NCI-H1417 (cell line): Measurements from ENCODE around the gene RPS4Y1.
"Not testable (repeated sequence)": the region's sequence is repeated elsewhere in the genome, so short reads cannot be mapped to it uniquely, and the experiment has no call there.

Experiments used
- DNase-seq, 3 experiments: peaks; one replicate each; lab custom pipeline; 2025; lab: John Stamatoyannopoulos, UW

RPS4Y1 gene

DNA sequence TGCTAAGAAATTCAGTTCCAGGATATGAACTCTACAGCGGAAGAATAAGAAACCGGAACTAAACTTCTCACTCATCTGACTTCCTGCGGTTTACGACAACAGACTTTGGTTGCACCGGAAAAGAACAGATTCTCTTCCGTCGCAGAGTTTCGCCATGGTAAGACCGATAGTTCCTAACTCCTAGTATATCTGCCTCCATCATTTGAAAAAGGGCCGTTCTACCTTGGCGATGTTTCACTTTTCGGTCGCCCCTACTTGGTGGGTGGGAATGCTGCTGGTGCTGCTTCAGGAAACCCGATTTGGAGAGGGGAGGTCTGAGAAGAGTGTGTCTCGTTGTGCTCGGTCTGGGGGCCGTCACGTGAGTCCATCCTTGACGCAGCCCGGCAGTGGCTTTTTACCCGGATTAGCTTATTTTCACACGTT is at the start of gene RPS4Y1:
RPS4Y1 (plus strand) TSS at position 132 of the 423 bp plus-strand sequence; CDS start at position 155, 23 bp downstream.
- DNase-seq, result no peak

DNA sequence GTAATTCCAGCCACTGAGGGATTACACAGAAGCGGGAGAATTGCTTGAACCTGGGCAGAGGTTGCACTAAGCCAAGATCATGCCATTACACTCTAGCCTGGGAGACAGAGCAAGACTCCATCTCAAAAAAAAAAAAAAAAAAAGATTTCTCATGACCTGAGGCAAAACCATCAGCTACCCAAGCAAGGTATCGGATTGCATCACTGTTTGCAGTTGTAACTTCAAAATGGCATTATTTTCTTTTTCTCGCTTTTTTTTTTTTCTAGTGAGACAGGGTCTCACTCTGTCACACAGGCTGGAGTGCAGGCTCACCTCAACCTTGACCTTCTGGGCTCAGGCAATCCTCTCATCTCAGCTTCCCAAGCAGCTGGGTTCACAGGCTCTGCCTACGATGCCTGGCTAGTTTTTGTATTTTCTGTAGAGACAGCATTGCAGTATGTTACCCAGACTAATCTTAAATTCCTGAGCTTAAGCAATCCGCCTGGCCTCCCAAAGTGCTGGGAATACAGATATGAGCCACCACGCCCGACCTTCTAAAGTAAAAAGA is 44.4 kb upstream of the RPS4Y1 start:
- no peak for DNase-seq

DNA sequence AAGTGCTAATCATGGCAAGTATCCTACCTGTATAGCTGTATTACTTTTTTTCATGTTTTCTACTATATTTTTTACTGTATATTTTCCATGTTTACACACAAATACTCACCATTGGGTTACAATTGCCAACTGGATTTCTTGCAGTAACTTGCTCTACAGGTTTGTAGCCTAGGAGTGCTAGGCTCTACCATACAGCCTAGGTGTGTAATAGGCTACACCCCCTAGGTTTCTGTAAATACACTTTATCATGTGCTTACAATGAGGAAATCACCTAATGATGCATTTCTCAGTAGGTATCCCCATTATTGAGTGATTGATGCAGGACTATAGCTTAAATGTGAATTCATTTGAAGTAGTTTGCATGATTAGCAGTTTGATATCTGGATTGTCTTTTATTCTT is 43.4 kb upstream of the RPS4Y1 start:
- no peak for DNase-seq

DNA sequence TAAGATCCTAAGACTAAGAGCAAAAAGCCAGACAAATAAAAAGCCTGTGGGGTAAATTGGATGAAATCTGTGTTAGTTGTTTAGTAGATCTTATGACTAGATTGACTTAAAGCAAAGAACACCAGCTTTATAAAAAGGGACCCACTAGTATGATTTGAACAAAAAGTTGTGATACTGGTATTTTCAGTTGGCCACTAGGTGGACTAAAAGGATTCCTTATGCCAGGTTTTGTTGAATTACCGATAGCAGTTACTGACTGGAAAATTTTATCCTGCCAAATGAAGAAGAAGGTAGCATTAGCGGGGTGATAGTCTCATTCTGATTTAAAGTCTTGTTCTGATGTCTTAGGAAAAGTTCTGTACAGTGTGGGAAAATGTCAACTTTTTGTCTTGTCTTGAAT is 41.2 kb upstream of the RPS4Y1 start:
- DNase-seq, result no peak

DNA sequence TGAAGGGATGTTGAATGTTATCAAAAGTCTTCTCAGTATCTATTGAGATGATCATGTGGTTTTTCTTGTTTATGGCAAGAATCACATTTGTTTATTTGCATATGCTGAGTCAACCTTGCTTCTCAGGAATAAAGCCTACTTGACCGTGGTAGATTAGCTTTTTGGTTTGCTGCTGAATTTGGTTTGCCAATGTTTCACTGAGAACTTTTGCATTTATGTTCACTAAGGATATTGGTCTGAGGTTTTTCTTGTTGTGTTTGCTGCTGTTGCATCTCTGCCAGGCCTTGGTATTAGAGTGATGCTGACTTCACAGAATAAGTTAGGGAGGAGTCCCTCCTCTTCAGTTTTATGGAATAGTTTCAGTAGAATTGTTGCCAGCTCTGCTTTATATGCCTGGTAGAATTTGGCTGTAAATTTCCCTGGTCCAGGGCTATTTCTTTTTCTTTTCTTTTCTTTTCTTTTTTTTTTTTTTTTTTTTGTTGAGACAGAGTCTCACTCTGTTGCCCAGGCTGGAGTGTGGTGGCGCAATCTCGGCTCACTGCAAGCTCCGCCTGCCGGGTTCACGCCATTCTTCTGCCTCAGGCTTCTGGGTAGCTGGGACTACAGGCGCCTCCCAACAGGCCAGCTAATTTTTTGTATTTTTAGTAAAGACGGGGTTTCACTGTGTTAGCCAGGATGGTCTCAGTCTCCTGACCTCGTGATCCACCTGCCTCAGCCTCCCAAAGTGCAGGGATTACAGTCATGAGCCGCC is 24.1 kb upstream of the RPS4Y1 start:
- DNase-seq, result not testable (repeated sequence)

DNA sequence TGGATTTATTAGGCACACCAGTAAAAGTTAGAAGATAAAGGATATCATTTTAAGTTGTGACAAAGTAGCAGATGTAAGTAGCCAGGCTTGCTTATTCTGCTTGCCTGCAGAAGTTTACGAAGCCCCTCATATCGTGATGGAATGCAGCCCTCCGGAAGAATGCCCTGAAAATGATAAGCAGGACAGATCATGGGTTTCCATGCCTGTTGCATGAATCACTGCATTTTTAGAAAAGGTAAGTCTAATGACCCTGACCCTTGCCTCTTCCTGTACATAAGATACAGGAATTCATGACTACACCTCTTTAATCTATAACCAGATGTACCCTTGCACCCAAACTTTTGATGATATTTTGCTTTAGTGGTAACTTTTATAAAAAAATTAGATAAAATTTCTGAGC is 16.9 kb upstream of the RPS4Y1 start:
- DNase-seq, result no peak

DNA sequence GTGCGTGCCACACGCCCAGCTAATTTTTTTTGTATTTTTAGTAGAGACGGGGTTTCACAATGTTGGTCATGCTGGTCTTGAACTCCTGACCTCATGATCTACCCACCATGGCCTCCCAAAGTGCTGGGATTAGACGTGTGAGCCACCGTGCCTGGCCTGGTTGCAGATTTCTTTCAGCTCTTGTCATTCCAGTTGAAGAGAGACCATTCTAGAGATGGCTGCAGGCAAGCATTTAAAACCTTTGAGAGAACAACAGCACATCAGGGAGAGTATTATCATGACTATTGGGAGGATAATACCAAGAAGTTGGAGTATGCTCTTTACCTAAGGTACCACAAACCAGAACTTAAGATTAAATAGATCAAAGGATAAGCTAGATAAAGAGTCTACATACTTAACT is 12.9 kb upstream of the RPS4Y1 start:
- no peak for DNase-seq

DNA sequence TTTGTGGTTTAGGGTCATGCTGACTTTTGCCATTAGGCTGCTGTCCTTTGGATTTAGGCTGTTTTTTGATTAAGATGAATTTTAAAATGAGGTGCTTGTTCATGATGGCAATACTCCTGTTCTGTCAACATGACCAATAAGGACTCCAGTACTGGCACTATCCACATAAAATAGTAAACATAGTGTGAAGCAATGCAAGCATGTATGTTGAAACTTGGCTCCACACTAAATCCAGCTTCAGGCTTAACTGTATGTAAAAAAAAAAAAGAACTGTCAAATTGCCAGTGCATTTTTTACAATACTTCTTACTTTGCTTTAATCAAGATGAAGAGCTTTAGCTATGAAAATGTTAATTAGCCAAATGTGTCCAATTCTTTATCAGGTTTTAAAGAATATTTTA is 6.2 kb upstream of the RPS4Y1 start:
- no peak for DNase-seq

DNA sequence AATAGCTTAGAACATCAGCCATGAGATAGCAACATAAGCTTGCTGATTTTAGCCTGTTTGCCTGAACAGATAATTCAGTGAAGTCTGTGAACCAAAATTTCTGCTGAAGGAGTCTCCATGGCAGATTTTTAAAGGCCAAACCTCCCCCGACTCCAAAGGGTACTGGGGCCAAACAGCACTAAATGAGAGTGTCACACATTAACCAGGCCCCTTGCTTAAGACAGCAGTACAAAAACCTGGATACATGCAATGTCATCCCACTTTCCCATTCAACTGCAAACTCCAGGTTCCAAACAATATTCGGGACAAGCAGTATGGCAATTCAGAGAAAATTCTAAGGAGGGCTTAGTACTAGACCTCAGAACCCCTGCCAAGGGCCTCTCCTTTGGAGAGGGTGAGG is 4.3 kb upstream of the RPS4Y1 start:
- no peak for DNase-seq

DNA sequence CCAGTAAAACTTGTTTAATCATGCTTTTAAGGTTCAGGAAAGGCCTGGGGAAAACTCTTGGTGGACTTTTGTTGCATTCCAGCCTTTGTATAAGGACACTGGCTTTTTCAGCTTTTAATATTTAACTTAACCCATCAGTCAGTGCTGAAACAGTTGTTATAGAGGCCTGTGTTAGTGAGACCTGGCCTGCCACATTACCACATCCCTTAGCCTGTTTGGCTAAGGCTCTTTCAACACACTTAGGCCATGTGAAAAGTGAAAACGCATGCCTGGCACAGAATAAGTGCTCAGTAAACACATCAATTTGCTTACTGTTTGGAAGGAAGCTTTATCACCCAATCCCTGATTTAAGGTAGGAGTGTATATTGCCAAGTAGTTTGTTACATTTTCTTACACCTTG is 3.5 kb upstream of the RPS4Y1 start:
- DNase-seq, result no peak

DNA sequence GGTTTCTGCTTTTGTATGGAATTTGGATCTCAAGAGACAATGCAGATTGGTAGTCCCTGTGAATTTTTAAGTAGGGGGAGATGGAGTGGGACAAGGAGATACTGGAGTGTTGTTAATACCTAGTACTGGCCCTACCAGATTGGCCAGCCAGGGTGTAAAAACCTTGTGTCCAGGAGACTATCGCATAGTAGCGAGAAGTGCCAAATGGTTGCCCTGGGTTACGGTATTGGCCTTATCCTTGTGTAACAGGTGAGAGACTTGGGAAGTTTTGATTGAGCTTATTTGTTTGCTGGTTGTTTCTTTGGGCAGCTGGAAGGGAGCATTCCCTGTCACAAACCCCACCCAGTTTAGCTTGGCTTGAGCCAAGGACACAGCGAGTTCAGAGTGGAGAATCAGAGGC is 5.4 kb downstream of the RPS4Y1 start:
- DNase-seq, result no peak

DNA sequence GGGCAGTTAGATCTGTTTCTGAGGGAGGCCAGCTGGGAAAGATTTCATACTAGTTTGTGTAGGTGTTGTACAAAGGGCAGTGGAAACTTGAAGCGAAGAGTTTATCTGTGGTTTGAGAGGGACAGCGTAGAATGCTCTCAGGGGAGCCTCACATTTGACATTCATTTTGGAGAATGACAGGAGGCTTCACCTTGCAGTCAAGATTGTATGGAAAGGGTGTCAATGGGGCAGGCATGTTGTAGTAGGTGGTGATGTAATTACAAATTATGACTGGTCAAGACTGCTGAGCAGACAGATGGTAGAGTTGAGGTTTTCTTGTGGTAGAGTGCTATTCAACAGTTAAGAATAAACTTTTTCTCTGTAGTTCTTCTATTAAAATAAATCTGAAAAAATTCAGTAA is 7.0 kb downstream of the RPS4Y1 start:
- no peak for DNase-seq

DNA sequence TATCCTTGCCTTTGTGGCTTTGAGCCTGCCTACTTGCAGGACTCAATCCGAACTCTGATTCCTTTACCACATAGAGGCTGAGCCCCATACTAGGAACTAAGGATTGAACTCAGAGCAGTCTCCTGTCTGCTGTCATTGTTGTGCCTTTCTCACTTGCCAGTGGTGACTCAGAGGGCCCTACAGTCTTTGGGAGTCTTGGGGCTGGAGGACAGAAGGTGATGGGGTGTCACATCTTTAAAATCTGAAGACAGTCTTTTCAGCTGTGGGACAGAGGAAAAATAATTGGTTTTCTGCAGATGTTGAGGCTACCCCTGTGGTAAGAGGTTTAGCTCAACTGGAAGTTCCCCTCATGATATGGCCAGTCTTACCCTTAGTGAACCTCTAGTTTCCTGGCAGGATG is 8.0 kb downstream of the RPS4Y1 start:
- no peak for DNase-seq

DNA sequence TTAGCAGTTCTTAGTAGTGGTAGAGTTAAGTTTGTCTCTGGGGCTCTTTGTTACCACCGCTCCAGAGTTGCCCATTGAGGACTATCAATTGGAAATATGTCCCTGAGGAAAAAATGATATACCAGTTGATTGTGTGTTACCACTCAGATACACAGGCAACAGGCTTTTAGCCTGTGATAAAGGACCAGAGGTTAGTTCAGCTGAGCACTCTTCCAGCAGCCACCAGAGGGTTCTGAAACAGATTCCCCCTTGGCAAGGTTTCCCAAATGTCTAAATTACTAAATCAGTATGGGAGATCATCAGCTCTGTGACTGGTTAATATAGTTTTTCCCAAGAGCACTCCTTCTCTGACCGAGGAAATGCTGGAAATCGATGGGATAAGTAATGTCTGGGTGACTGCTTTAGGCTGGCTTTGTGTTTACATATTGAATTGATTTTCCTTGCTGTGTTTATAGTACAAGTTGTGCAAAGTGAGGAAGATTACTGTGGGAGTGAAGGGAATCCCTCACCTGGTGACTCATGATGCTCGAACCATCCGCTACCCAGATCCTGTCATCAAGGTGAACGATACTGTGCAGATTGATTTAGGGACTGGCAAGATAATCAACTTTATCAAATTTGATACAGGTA is 12.9 kb downstream of the RPS4Y1 start:
- DNase-seq, result no peak

DNA sequence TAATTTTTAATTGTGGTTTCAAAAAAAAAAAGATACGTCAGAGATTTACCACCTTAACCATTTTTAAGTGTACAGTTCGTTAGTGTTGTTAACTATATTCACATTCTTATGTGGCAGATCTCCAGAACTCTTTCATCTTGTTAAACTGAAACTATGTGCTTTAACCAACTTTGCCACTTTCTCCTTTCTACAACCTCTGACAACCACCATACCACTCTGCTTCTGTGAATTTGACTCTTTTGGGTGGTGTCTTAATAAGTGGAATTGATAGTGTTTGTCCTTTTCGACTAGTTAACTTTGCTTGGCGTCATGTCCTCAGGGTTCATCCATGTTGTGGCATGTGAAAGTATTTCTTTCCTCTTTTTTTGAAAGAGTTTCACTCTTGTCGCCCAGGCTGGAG is 15.7 kb downstream of the RPS4Y1 start:
- DNase-seq, result no peak

DNA sequence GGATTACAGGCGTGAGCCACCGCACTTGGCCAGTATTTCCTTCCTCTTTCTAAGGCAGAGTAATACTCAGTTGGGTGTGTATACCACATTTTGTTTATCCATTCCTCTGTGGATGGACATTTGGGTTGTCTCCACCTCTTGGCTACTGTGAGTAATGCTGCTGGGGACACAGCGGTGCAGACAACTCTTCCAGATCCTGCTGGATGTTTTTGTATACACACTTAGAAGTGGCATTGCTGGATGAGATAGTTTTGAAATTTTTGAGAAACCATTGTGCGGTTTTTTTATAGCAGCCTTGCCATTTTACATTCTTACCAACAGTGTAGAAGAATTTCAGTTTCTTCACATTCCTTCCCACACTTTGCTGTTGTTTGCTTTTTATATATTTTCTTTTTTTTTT is 16.3 kb downstream of the RPS4Y1 start:
- DNase-seq, result no peak

DNA sequence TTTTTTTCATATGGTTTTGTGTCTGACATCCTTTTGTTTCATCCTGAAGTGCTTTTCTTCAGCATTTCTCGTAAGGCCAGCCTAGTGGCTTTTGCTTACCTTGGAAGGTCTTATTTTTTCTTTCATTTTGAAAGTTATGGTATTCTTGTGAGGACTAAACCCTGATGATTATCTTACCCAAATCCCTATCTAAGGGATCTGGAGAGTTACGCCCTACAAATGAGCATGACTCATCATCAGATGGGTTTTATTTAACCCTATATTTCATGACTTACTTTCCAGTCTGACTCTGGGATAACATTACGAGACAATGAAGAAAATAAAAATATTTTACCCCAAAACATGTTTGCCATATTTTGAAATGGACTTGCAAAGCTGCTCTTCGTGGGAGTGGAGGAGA is 18.4 kb downstream of the RPS4Y1 start:
- no peak for DNase-seq

DNA sequence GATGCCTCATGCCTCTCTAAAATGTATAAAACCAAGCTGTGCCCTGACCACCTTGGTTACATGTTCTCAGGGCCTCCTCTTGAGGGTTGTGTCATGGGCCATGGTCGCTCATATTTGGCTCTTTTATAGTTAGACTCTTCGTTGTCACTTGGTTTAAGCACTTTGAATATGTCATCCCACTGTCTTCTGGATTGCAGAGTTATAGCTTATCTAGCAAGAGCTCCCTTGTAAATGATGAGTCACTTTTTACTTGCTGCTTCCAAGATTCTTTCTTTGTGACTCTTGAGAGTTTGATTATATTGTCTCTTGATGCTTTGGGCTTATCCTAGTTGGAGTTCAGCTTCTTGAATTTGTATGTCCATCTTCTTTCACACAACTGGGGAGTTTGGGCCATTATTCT is 19.1 kb downstream of the RPS4Y1 start:
- no peak for DNase-seq

DNA sequence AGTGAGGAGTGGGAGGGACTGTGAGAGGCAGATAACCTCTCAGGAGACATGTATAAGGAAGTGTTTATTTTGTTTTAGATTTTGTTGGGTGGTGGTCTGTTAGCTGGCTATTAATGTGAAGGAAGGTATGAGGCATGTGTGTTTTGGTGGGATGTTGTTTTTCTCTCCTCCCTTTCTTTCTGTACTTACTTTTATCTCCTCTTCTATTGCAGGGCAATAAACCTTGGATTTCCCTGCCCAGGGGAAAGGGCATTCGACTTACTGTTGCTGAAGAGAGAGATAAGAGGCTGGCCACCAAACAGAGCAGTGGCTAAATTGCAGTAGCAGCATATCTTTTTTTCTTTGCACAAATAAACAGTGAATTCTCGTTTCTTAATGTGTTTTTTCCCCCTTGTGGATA is 25.2 kb downstream of the RPS4Y1 start:
- no peak for DNase-seq

DNA sequence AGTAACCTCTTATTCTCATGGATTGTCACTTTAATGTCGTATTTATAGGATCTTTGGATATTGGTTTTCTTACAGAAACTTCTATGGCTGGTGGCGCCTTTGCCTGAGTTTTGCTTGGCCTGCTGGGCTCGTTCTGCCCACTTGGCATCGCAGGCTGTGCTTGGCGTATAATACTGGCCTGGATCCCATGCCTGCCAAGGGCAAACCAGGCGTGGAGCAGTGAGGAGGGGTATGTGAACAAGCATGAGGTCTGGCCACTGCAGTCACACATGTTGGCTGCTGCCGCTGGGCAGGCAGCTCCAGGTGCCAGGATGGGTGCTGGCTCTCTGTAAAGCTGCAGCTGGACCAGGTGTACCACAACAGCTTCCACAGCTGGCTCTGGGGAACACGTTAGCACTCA is 26.1 kb downstream of the RPS4Y1 start:
- DNase-seq, result no peak

DNA sequence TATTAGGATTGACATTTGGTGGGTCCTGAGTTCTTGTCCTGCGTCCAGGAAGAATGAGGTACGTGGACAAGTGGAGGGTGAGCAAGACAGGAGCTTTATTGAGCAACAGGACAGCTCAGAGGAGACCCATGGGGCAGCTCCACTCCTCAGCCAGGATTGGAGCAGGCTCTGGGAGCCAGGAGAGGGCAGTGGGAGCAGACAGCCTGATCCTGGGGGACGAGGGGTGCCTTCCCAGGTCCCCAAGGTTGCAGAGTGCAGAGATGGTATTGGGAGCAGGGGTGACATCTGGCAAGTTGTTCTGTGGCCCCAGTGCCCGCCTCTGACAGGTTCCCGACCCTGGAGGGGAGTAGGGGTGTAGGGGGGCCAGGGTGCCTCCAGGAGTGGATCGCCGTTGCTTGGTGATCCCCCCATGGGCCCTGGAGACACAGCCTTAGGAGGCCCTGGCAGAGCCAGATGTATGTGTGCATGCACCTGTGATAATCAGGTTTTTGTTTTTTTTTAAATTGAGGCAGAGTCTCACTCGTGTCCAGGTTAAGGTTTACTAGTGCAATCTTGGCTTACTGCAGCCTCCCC is 26.7 kb downstream of the RPS4Y1 start:
- DNase-seq, result no peak

DNA sequence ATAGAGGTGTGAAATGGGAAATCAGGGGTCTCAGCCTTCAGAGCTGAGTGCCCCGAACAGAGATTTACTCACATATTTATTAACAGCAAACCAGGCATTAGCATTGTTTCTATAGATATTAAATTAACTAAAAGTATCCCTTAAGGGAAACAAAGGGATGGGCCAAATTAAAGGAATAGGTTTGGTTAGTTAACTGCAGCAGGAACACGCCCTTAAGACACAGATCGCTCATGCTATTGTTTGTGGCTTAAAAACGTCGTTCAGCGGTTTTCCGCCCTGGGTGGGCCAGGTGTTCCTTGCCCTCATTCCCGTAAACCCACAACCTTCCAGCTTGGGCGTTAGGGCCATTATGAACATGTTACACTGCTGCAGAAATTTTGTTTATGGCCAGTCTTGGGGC is 30.8 kb downstream of the RPS4Y1 start:
- not testable (repeated sequence) for DNase-seq

DNA sequence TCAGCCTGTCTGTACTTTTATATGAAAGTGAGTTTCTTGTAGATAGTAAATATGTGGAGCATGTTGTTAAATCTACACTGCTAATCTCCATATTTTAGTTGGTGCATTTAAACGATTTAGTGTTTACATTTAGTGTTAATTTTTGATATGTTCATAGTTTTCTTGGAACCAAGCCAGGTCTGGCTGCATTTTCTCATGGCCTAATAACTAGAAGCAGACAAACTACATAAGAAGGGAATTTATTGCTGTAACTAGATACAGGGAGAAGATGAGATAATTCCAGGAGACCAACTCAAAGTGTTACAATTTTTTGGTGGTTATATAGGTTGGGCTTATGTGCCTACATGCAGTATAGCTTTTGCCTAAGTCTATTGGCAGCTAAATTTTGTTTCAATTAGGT is 32.8 kb downstream of the RPS4Y1 start:
- no peak for DNase-seq
